Activated CD4-positive, alpha-beta T cell treated with anti-CD3 and anti-CD28 coated beads, Interleukin-2, amount 10 ng/mL, durations not matched to agents 7 days and 5 days (primary cell): ENCODE measurements around the gene GRM6. TPM values are rescaled to one million over a fixed set of nuclear protein-coding genes. Genes with fewer than 3 reads are reported as not detected.

ENCODE experiments used
- CTCF ChIA-PET: fragments of 350-600 bp; sonication (Branson Sonifier 250); formaldehyde crosslinking; loops from one replicate; lab custom pipeline; 2021; ENCODE audit warnings: antibody characterized with exemption; lab: Charles Lee
- POLR2A ChIA-PET: fragments of 350-600 bp; sonication (Branson Sonifier 250); formaldehyde crosslinking; loops from one replicate; lab custom pipeline; 2021; ENCODE audit warnings: antibody characterized with exemption; lab: Charles Lee
- DNase-seq: peaks from one replicate; pipeline ENCODE4 v3.0.0-alpha.2; 2020
- H3K27ac Mint-ChIP-seq: one replicate; pipeline ENCODE4 v1.8.0; 2021; ENCODE audit warnings: mild to moderate bottlenecking, moderate library complexity, mixed read lengths
- H3K27me3 Mint-ChIP-seq: one replicate; pipeline ENCODE4 v1.8.0; 2021; ENCODE audit warnings: mixed read lengths
- H3K36me3 Mint-ChIP-seq: one replicate; pipeline ENCODE4 v1.8.0; 2021; ENCODE audit warnings: low read depth, mixed read lengths
- H3K4me1 Mint-ChIP-seq: one replicate; pipeline ENCODE4 v1.8.0; 2021; ENCODE audit warnings: mixed read lengths
- H3K4me3 Mint-ChIP-seq: one replicate; pipeline ENCODE4 v1.8.0; 2021; ENCODE audit warnings: mild to moderate bottlenecking, moderate library complexity, mixed read lengths
- H3K9me3 Mint-ChIP-seq: one replicate; pipeline ENCODE4 v1.8.0; 2021; ENCODE audit warnings: mixed read lengths
- total RNA-seq, 2 experiments: library from RNA; stranded (reverse); gene quantifications; one replicate each; pipeline ENCODE4 v1.2.3, GENCODE V29; 2021

The GRM6 gene
- total RNA-seq, 2 experiments from 2014 or later = not detected

- Mint-ChIP-seq H3K27me3 (peaks cover 24% of the 10 kb centered on the region), H3K4me1 (peaks cover 3% of the 10 kb centered on the region), H3K36me3 (no peaks in the 10 kb centered on the region), H3K9me3 (peaks cover 16% of the 10 kb centered on the region), H3K27ac (no peak overlapping the region), H3K4me3 (no peak overlapping the region)
- CTCF ChIA-PET = interaction anchor here (0.6 kb wide), 1 partner anchor 470 kb away, joined by 3 read pairs; no protein-coding TSS in a partner anchor
- POLR2A ChIA-PET = no interaction called here
- DNase-seq = no peak
Observed at GRCh38 chr5:178992291-178992895, 2.7 kb downstream of the GRM6 start.

- Mint-ChIP-seq H3K4me1 (peaks cover 3% of the 10 kb centered on the region), H3K36me3 (no peaks in the 10 kb centered on the region), H3K9me3 (peaks cover 23% of the 10 kb centered on the region), H3K27me3 (peaks cover 24% of the 10 kb centered on the region), H3K27ac (no peak overlapping the region), H3K4me3 (no peak overlapping the region)
- POLR2A ChIA-PET = no interaction called here
- CTCF ChIA-PET = no interaction called here
- no peak for DNase-seq
Observed at GRCh38 chr5:178991190-178992145, 3.7 kb downstream of the GRM6 start.

DNA sequence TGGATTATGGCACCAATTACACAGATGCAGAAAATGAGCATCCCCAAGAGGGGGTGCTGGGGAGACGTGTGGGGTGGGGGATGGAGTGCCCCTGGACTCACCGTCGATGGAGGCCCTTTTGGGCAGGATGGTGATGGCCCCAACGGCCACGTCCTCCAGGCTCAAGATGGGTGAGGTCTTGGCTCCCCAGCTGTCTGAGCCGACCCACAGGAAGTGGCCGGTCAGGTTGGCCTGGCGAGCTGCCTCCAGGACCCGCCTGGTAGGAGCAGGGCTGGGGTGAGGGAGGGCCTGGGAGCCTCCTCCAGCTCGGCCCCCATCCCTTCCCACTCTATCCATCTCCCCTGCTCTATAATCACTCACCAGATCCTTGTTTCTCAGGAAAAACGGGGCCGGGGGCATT is 4.6 kb downstream of the GRM6 start:
- H3K4me1 Mint-ChIP-seq = peaks cover 2% of the 10 kb centered on the region
- H3K27ac Mint-ChIP-seq = no peak overlapping the region
- ChIA-PET POLR2A (no interaction called here), CTCF (no interaction called here)
- H3K9me3 Mint-ChIP-seq = peaks cover 23% of the 10 kb centered on the region
- no peaks in the 10 kb centered on the region for H3K36me3 Mint-ChIP-seq
- DNase-seq = no peak
- H3K4me3 Mint-ChIP-seq = no peak overlapping the region
- H3K27me3 Mint-ChIP-seq = peaks cover 20% of the 10 kb centered on the region

GRCh38 chr5:178989311-178989710 is 5.8 kb downstream of the GRM6 start:
- peaks cover 15% of the 10 kb centered on the region for H3K27me3 Mint-ChIP-seq
- DNase-seq = no peak
- POLR2A ChIA-PET = no interaction called here
- H3K36me3 Mint-ChIP-seq = no peaks in the 10 kb centered on the region
- CTCF ChIA-PET = no interaction called here
- H3K4me3 Mint-ChIP-seq = no peak overlapping the region
- H3K27ac Mint-ChIP-seq = no peak overlapping the region
- H3K9me3 Mint-ChIP-seq = peaks cover 23% of the 10 kb centered on the region
- H3K4me1 Mint-ChIP-seq = no peaks in the 10 kb centered on the region

DNA sequence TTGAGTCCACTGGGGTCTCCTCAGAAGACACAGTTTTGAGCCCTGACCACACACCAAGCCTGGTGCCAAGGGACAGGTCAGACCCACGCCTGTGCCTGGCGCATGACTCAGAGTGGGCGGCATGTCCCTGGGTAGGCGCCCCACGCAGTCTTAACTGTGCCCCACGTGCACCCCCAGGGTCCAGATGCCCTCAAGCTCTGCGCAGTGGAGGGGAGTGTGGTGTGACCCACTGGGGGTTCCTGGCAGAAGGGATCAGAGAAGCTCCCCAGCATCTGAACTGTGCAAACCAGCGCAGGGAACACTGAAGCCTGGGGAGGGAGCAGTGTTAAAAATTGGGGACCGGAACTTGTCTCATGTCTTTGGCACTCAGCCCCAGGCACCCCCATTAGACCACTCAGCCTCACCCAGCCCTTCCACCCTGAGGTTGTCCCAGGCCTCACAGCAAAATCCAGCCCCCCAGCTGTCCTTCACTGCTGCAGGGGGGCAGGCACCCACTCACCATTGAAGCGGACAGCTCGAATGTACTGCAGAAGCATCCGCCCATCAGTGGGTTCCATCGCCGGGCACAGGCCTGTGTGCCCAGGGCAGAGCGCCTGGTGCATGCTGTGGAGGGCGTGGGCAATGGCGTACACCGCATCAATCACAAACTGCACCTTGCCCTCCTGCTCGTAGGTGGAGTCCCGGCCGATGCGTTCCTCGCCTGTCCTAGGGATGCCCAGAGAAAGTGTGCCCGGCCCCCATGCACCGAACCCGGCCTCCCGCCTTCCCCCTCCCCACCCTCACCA is 6.5 kb downstream of the GRM6 start:
- Mint-ChIP-seq H3K27me3 (peaks cover 13% of the 10 kb centered on the region), H3K4me3 (no peak overlapping the region), H3K4me1 (no peaks in the 10 kb centered on the region), H3K36me3 (no peaks in the 10 kb centered on the region), H3K27ac (no peak overlapping the region), H3K9me3 (peaks cover 26% of the 10 kb centered on the region)
- ChIA-PET CTCF (no interaction called here), POLR2A (no interaction called here)
- no peak for DNase-seq

GRCh38 chr5:178986326-178986960 is 8.7 kb downstream of the GRM6 start:
- no peaks in the 10 kb centered on the region for H3K27me3 Mint-ChIP-seq
- H3K36me3 Mint-ChIP-seq = no peaks in the 10 kb centered on the region
- H3K4me3 Mint-ChIP-seq = no peak overlapping the region
- H3K27ac Mint-ChIP-seq = no peak overlapping the region
- H3K9me3 Mint-ChIP-seq = peaks cover 32% of the 10 kb centered on the region
- POLR2A ChIA-PET = no interaction called here
- CTCF ChIA-PET = no interaction called here
- no peak for DNase-seq
- no peaks in the 10 kb centered on the region for H3K4me1 Mint-ChIP-seq

DNA sequence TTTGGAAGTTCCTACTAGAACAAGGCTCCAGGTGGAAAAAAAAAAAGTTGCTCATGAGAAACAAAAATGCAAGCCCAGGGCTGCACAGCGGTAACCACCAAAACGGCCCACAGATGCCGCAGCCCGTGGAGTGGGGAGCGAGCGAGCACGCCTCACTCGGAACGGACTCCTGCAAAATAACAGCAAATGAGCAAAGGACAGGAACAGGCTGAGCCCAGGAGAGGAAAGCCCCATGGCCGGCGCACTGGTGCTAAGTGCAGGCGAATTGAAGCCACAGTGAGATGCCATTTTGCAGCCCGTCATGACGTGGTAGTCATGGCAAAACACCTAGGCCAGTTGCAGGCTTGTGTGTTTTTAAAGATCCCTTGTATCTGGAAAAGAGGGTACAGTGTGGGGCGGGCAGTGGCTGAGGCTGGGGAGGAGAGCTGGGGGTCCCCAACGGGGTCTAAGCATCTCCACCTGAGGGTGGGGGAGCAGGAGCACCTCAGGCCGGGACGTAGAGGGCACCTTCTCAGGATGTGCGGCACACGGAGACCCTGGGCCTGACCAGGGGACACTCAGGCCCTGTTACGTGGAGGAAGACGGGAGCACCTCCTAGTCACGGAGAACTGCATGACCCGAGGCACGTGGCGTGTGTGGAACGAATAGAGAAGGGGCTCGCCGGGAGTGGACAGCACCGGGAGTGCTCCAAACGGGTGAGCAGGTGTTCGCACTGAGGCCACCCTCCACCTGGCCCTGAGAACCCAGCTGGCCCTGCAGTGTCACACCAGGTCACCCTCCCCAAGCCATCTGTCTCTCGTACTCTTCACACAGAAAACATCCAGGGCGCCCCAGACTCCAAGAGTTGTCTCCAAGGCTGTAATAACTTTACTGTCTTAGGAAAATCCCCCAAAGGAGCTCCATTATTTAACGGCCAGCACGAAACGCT is 10.7 kb downstream of the GRM6 start:
- no peak overlapping the region for H3K27ac Mint-ChIP-seq
- ChIA-PET POLR2A (no interaction called here), CTCF (no interaction called here)
- no peaks in the 10 kb centered on the region for H3K4me1 Mint-ChIP-seq
- no peaks in the 10 kb centered on the region for H3K36me3 Mint-ChIP-seq
- no peaks in the 10 kb centered on the region for H3K27me3 Mint-ChIP-seq
- DNase-seq = no peak
- H3K4me3 Mint-ChIP-seq = no peak overlapping the region
- H3K9me3 Mint-ChIP-seq = peaks cover 37% of the 10 kb centered on the region

DNA sequence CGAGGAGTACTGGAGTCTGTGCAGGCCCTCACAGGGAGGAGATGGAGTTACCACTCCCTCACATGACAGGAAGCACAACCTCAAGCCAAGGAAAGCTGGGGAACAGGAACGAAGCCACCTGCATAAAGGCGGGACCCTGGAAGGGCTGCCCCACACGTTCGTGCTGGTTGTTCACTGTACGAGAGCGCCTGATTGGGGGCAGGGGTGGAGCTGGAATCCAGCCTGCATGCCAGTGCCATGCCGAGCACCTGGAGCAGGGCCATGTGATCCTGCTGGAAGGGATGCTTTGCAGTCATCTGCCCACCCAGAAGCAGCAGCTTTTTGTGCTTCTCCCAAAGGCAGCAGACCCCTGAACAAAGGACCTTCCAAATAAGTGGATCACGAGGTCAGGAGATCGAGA is 11.4 kb downstream of the GRM6 start:
- no peak for DNase-seq
- CTCF ChIA-PET = no interaction called here
- H3K9me3 Mint-ChIP-seq = peaks cover 41% of the 10 kb centered on the region
- no peaks in the 10 kb centered on the region for H3K4me1 Mint-ChIP-seq
- H3K27ac Mint-ChIP-seq = no peak overlapping the region
- peaks cover under 1% of the 10 kb centered on the region for H3K36me3 Mint-ChIP-seq
- POLR2A ChIA-PET = no interaction called here
- H3K4me3 Mint-ChIP-seq = no peak overlapping the region
- no peaks in the 10 kb centered on the region for H3K27me3 Mint-ChIP-seq

DNA sequence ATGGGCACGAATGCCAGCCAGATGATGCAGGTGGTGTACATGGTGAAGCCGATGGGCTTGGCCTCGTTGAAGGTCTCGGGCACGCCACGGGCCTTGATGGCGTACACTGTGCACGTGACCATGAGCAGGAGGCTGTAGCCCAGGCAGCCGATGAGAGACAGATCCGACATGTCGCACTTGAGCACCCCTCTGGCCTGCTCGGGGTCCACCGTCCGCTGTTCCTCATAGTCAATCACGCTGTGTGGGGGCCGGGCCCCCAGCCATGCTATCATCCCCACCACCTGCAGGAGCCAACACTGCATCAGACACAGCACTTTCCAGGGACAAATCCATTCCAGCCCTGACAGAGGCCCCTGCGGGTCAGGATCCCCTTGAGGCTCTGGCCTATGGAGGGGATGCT is 12.2 kb downstream of the GRM6 start:
- H3K27me3 Mint-ChIP-seq = no peaks in the 10 kb centered on the region
- POLR2A ChIA-PET = no interaction called here
- DNase-seq = no peak
- no peak overlapping the region for H3K27ac Mint-ChIP-seq
- H3K36me3 Mint-ChIP-seq = peaks cover 2% of the 10 kb centered on the region
- CTCF ChIA-PET = no interaction called here
- H3K4me1 Mint-ChIP-seq = no peaks in the 10 kb centered on the region
- no peak overlapping the region for H3K4me3 Mint-ChIP-seq
- peaks cover 44% of the 10 kb centered on the region for H3K9me3 Mint-ChIP-seq

GRCh38 chr5:178981381-178981780 is 13.7 kb downstream of the GRM6 start:
- Mint-ChIP-seq H3K36me3 (peaks cover 2% of the 10 kb centered on the region), H3K4me1 (no peaks in the 10 kb centered on the region), H3K4me3 (no peak overlapping the region), H3K9me3 (peaks cover 41% of the 10 kb centered on the region), H3K27ac (no peak overlapping the region), H3K27me3 (no peaks in the 10 kb centered on the region)
- DNase-seq = no peak
- CTCF ChIA-PET = interaction anchor here (0.6 kb wide), 1 partner anchor 22 kb away, joined by 4 read pairs; no protein-coding TSS in a partner anchor
- POLR2A ChIA-PET = no interaction called here

DNA sequence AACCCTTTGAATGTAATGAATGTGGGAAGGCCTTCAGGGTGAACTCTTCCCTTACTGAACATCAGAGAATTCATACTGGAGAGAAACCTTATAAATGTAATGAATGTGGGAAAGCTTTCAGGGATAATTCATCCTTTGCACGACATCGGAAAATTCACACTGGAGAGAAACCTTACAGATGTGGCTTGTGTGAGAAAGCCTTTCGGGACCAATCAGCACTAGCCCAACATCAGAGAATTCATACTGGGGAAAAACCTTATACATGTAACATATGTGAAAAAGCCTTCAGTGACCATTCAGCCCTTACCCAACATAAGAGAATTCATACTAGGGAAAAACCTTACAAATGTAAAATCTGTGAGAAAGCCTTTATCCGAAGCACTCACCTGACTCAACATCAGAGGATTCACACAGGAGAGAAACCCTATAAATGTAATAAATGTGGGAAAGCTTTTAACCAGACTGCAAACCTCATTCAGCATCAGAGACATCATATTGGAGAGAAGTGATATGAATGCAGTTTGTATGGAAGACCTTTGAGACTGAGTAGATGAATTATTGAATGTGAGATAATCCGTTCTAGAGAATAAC is 29.6 kb downstream of the GRM6 start:
- Mint-ChIP-seq H3K9me3 (peaks cover 70% of the 10 kb centered on the region), H3K36me3 (peaks cover 2% of the 10 kb centered on the region), H3K27ac (no peak overlapping the region), H3K4me1 (no peaks in the 10 kb centered on the region), H3K27me3 (no peaks in the 10 kb centered on the region), H3K4me3 (no peak overlapping the region)
- ChIA-PET CTCF (no interaction called here), POLR2A (no interaction called here)
- DNase-seq = no peak
